ENCODE data around the gene TTC34. TPM values are rescaled to one million over a fixed set of nuclear protein-coding genes. Genes with fewer than 3 reads are reported as not detected.
"Not testable (repeated sequence)": the region's sequence is repeated elsewhere in the genome, so short reads cannot be mapped to it uniquely, and the experiment has no call there.

Gene TTC34
- polyA plus RNA-seq, 6 donors from 2014 or later = 0.05 to 0.37 (median 0.21) TPM; not detected in 1

DNA sequence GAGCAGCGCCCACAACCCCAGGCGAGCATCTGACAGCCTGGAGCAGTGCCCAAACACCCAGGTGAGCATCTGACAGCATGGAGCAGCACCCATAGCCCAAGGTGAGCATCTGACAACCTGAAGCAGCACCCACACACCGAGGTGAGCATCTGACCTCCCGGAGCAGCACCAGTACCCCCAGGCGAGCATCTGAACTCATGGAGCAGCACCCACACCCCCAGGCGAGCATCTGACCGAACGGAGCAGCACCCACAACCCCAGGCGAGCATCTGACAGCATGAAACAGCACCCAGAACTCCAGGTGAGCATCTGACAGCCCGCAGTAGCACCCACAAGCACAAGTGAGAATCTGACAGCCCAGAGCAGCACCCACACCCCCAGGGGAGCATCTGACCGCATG is 129.8 kb downstream of the TTC34 start:
- H3K9me3 Mint-ChIP-seq; H3K27ac Mint-ChIP-seq; H3K27me3 Mint-ChIP-seq; H3K4me1 Mint-ChIP-seq; H3K4me3 Mint-ChIP-seq; ATAC-seq (ENCODE audit: low read depth in 2 of 2); H3K36me3 Mint-ChIP-seq; DNase-seq: not testable (repeated sequence)

DNA sequence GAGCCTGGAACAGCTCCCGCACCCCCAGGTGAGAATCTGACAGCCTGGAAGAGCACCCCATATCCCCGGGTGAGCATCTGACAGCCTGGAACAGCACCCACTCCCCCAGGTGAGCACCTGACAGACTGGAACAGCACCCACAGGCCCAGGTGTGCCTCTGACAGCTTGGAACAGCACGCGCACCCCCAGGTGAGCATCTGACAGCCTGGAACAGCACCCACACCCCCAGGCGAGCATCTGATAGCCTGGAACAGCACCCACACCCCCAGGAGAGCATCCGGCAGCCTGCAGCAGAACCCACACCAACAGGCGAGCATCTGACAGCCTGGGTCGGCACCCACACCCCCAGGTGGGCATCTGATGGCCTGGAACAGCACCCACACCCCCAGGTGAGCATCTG is 141.7 kb downstream of the TTC34 start:
- H3K9me3 Mint-ChIP-seq; H3K27ac Mint-ChIP-seq; H3K36me3 Mint-ChIP-seq; H3K4me3 Mint-ChIP-seq; DNase-seq; ATAC-seq (ENCODE audit: low read depth in 2 of 2); H3K4me1 Mint-ChIP-seq: not testable (repeated sequence)
- H3K27me3 Mint-ChIP-seq = peaks cover 6 to 12% (median 9%) of the 10 kb centered on the region in 3 donors

DNA sequence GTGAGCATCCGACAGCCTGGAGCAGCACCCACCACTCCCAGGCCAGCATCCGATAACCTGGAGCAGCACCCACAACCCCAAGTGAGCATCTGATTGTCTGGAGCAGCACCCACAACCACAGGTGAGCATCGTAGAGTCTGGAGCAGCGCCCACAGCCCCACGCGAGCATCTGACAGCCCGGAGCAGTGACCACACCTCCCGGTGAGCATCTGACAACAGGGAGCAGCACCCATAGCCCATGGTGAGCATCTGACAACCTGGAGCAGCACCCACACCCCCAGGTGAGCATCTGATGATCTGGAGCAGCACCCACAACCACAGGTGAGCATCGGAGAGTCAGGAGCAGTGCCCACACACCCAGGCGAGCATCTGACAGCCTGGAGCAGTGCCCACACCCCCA is 143.6 kb downstream of the TTC34 start:
- peaks cover 24 to 31% (median 28%) of the 10 kb centered on the region in 3 donors for H3K27me3 Mint-ChIP-seq
- H3K9me3 Mint-ChIP-seq; H3K4me3 Mint-ChIP-seq; H3K36me3 Mint-ChIP-seq; DNase-seq; ATAC-seq (ENCODE audit: low read depth in 2 of 2); H3K27ac Mint-ChIP-seq: not testable (repeated sequence)
- peaks cover 2 to 13% (median 4%) of the 10 kb centered on the region in 3 donors for H3K4me1 Mint-ChIP-seq

DNA sequence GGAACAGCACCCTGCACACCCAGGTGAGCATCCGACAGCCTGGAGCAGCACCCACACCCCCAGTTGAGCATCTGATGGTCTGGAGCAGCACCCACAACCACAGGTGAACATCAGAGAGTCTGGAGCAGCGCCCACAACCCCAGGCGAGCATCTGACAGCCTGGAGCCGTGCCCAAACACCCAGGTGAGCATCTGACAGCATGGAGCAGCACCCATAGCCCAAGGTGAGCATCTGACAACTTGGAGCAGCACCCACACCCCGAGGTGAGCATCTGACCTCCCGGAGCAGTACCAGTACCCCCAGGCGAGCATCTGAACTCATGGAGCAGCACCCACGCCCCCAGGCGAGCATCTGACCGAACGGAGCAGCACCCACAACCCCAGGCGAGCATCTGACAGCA is 144.4 kb downstream of the TTC34 start:
- not testable (repeated sequence) for H3K9me3 Mint-ChIP-seq; DNase-seq; H3K4me3 Mint-ChIP-seq; ATAC-seq (ENCODE audit: low read depth in 2 of 2); H3K36me3 Mint-ChIP-seq
- Mint-ChIP-seq H3K27me3 (peaks cover 27 to 38% (median 36%) of the 10 kb centered on the region in 3 donors), H3K4me1 (peaks cover 2 to 13% (median 4%) of the 10 kb centered on the region in 3 donors), H3K27ac (peak overlapping the region in 1 of 6 donors; percentile 81)

DNA sequence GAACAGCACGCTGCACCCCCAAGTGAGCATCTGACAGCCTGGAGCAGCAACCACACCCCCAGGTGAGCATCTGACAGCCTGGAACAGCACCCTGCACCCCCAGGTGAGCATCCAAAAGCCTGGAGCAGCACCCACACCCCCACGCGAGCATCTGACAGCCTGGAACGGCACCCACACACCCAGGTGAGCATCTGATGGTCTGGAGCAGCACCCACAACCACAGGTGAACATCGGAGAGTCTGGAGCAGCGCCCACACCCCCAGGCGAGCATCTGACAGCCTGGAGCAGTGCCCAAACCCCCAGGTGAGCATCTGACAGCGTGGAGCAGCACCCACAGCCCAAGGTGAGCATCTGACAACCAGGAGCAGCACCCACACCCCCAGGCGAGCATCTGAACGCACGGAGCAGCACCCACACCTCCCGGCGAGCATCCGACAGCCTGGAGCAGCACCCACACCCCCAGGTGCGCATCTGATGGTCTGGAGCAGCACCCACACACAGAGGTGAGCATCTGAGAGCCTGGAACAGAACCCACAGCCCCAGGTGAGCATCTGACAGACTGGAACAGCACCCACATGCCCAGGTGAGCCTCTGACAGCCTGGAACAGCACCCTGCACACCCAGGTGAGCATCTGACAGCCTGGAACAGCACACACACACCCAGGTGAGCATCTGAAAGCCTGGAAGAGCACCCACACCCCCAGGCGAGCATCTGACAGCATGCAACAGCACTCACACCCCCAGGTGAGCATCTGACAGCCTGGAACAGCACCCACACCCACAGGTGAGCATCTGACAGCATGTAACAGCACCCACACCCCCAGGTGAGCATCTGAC is 145.7 kb downstream of the TTC34 start:
- not testable (repeated sequence) for H3K36me3 Mint-ChIP-seq; DNase-seq; ATAC-seq (ENCODE audit: low read depth in 2 of 2); H3K4me3 Mint-ChIP-seq; H3K9me3 Mint-ChIP-seq
- Mint-ChIP-seq H3K27ac (peak overlapping the region in 1 of 6 donors; percentile 74), H3K27me3 (peaks cover 28 to 49% (median 40%) of the 10 kb centered on the region in 3 donors), H3K4me1 (peaks cover 2 to 13% (median 4%) of the 10 kb centered on the region in 3 donors)

DNA sequence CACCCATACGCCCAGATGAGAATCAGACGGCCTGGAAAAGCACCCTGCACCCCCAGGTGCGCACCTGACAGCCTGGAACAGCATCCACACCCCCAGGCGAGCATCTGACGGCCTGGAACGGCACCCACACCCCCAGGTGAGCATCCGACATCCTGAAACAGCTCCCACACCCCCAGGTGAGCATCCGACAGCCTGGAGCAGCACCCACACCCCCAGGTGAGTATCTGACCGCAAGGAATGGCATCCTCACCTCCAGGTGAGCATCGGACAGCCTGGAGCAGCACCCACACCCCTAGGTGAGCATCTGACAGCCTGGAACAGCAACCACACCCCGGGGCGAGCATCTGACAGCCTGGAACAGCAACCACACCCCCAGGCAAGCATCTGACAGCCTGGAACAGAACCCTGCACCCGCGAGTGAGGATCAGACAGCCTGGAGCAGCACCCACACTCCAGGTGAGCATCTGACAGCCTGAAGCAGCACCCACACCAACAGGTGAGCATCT is 147.0 kb downstream of the TTC34 start:
- ATAC-seq (ENCODE audit: low read depth in 2 of 2); H3K4me3 Mint-ChIP-seq; H3K36me3 Mint-ChIP-seq; DNase-seq; H3K9me3 Mint-ChIP-seq: not testable (repeated sequence)
- H3K27ac Mint-ChIP-seq = peak overlapping the region in 1 of 6 donors; percentile 0
- H3K27me3 Mint-ChIP-seq = peaks cover 28 to 53% (median 40%) of the 10 kb centered on the region in 3 donors
- H3K4me1 Mint-ChIP-seq = peaks cover 2 to 13% (median 4%) of the 10 kb centered on the region in 3 donors

DNA sequence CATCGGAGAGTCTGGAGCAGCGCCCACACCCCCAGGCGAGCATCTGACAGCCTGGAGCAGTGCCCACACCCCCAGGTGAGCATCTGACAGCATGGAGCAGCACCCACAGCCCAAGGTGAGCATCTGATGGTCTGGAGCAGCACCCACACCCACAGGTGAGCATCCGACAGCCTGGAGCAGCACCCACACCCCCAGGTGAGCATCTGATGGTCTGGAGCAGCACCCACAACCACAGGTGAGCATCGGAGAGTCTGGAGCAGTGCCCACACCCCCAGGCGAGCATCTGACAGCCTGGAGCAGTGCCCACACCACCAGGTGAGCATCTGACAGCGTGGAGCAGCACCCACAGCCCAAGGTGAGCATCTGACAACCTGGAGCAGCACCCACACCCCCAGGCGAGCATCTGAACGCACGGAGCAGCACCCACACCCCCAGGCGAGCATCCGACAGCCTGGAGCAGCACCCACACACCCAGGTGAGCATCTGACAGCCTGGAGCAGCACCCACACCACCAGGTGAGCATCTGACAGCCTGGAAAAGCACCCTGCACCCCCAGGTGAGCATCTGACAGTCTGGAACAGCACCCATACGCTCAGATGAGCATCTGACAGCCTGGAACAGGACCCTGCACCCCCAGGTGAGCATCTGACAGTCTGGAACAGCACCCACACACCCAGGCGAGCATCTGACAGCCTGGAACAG is 147.6 kb downstream of the TTC34 start:
- not testable (repeated sequence) for ATAC-seq (ENCODE audit: low read depth in 2 of 2); H3K27ac Mint-ChIP-seq; H3K4me3 Mint-ChIP-seq; H3K9me3 Mint-ChIP-seq; H3K36me3 Mint-ChIP-seq; DNase-seq
- peaks cover 2 to 13% (median 4%) of the 10 kb centered on the region in 3 donors for H3K4me1 Mint-ChIP-seq
- H3K27me3 Mint-ChIP-seq = peaks cover 28 to 57% (median 40%) of the 10 kb centered on the region in 3 donors

DNA sequence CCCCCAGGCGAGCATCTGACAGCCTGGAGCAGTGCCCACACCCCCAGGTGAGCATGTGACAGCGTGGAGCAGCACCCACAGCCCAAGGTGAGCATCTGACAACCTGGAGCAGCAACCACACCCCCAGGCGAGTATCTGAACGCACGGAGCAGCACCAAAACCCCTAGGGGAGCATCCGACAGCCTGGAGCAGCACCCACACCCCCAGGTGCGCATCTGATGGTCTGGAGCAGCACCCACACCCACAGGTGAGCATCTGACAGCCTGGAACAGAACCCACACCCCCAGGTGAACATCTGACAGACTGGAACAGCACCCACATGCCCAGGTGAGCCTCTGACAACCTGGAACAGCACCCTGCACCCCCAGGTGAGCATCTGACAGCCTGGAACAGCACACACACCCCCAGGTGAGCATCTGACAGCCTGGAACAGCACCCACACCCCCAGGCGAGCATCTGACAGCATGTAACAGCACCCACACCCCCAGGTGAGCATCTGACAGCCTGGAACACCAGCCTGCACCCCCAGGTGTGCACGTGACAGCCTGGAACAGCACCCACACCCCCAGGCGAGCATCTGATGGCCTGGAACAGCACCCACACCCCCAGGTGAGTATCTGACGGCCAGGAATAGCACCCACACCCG is 148.4 kb downstream of the TTC34 start:
- ATAC-seq (ENCODE audit: low read depth in 2 of 2); DNase-seq; H3K36me3 Mint-ChIP-seq: not testable (repeated sequence)
- Mint-ChIP-seq H3K4me3 (peak overlapping the region in 1 of 8 donors; percentile 35), H3K4me1 (peaks cover 2 to 13% (median 4%) of the 10 kb centered on the region in 3 donors), H3K27me3 (peaks cover 28 to 64% (median 40%) of the 10 kb centered on the region in 3 donors), H3K27ac (peak overlapping the region in 2 of 6 donors; percentile 24 to 45), H3K9me3 (peaks cover 0 to 11% (median 2%) of the 10 kb centered on the region in 7 donors)

DNA sequence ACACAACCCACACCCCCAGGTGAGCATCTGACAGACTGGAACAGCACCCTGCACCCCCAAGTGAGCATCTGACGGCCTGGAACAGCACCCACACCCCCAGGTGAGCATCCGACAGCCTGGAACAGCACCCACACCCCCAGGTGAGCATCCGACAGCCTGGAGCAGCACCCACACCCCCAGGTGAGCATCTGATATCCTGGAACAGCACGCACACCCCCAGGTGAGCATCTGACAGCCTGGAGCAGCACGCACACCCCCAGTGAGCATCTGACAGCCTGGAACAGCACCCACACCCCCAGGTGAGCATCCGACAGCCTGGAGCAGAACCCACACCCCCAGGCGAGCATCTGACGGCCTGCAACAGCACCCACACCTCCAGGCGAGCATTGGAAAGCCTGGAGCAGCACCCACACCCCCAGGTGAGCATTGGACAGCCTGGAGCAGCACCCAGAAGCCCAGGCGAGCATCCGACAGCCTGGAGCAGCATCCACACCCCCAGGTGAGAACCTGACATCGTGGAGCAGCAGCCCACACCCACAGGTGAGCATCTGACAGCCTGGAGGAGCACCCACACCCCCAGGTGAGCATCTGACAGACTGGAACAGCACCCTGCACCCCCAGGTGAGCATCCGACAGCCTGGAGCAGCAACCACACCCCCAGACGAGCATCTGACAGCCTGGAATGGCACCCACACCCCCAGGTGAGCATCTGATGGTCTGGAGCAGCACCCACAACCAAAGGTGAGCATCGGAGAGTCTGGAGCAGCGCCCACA is 149.2 kb downstream of the TTC34 start:
- H3K36me3 Mint-ChIP-seq; DNase-seq; ATAC-seq (ENCODE audit: low read depth in 2 of 2); H3K4me3 Mint-ChIP-seq: not testable (repeated sequence)
- Mint-ChIP-seq H3K9me3 (peaks cover 0 to 17% (median 8%) of the 10 kb centered on the region in 7 donors), H3K4me1 (peaks cover 2 to 13% (median 4%) of the 10 kb centered on the region in 3 donors), H3K27ac (peak overlapping the region in 2 of 6 donors; percentile 24 to 44), H3K27me3 (peaks cover 28 to 68% (median 40%) of the 10 kb centered on the region in 3 donors)

DNA sequence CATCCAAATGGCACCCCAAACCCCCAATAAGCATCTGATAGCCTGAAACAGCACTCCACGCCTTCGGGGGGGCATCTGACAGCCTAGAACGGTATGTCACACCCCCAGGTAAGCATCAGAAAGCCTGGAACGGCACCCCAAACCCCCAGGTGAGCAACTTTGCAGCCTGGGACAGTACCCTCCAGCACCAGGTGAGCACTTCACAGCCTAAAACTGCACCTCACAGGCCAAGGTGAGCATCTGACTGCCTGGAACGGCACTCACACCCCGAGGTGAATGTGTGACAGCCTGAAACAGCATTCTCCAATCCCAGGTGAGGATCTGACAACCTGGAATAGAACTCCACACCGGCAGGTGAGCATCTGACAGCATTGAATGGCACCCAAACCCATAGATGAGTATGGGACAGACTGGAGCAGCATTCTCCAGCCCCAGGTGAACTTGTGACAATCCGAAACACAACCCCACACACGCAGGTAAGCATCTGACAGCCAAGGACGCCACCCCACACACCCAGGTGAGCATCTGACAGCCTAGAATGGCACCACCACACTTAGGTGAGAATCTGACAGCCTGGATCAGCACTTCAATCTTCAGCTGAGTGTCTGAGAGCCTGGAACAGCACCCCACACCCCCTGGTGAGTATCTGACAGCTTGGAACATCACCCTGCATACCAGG is 150.4 kb downstream of the TTC34 start:
- peaks cover 28 to 68% (median 40%) of the 10 kb centered on the region in 3 donors for H3K27me3 Mint-ChIP-seq
- ATAC-seq (ENCODE audit: low read depth in 2 of 2) = no peak
- H3K36me3 Mint-ChIP-seq = peaks cover 10 to 14% of the 10 kb centered on the region in 2 donors
- H3K4me3 Mint-ChIP-seq = no peak overlapping the region
- H3K9me3 Mint-ChIP-seq = peaks cover 3 to 26% (median 16%) of the 10 kb centered on the region in 7 donors
- peaks cover 2 to 13% (median 4%) of the 10 kb centered on the region in 3 donors for H3K4me1 Mint-ChIP-seq
- H3K27ac Mint-ChIP-seq = no peak overlapping the region
- DNase-seq = no peak

DNA sequence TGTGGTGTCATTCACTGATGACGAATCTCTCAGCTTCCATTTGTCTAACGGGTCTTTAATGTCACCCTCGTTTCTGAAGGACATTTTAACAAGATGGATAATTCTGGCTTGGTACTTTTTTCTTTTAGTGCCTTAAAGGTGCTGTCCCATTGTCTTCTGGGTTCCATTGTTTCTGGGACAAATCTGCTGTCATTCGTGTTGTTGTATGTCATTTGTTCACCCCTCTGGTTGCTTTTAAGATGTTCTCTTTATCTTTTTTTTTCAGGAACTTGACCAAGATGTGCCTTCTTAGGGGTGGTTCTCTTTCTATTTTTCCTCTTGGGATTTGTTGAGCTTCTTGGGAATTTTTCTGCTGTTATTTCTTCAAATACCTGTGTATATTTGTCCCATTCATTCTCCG is 154.7 kb downstream of the TTC34 start:
- peaks cover 5 to 14% of the 10 kb centered on the region in 2 donors for H3K36me3 Mint-ChIP-seq
- H3K4me3 Mint-ChIP-seq = peak overlapping the region in 1 of 8 donors; percentile 78
- H3K4me1 Mint-ChIP-seq = peaks cover 6 to 19% (median 8%) of the 10 kb centered on the region in 3 donors
- no peak for DNase-seq
- peaks cover 3 to 24% (median 14%) of the 10 kb centered on the region in 7 donors for H3K9me3 Mint-ChIP-seq
- no peak for ATAC-seq (ENCODE audit: low read depth in 2 of 2)
- H3K27ac Mint-ChIP-seq = no peak overlapping the region
- peaks cover 0 to 27% (median under 1%) of the 10 kb centered on the region in 3 donors for H3K27me3 Mint-ChIP-seq

DNA sequence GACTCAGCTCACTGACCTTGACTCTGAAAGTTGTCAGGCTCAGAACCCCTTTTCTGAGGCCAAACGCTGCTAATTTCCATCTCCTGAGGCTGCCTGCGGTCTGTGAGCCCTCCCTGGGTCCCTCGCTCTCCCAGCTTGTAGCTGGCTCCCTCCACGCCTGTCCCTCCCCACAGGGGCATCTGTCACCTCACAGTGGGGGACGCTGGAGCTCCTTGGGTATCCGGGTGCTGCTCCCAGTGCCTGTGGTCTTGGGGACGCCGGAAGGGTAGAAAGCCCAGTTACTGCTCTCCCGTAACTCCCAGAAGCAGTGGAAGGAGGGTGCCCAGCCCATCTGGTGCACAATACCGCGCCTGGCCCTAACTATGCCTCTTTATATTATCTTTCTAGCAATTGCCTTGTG is 155.7 kb downstream of the TTC34 start:
- Mint-ChIP-seq H3K4me3 (peak overlapping the region in 1 of 8 donors; percentile 78), H3K27me3 (peaks cover 0 to 19% (median 0%) of the 10 kb centered on the region in 3 donors), H3K27ac (peak overlapping the region in 2 of 6 donors; percentile 19 to 33), H3K36me3 (peaks cover 5 to 14% of the 10 kb centered on the region in 2 donors), H3K9me3 (peaks cover 3 to 24% (median 14%) of the 10 kb centered on the region in 7 donors), H3K4me1 (peaks cover 6 to 22% (median 8%) of the 10 kb centered on the region in 3 donors)
- ATAC-seq (ENCODE audit: low read depth in 2 of 2) = no peak
- DNase-seq = no peak
